Right atrium auricular region (tissue), 2 donors: ENCODE results near the gene ATP2C2. TPM values are rescaled to one million over a fixed set of nuclear protein-coding genes. Genes with fewer than 3 reads are reported as not detected.

ENCODE experiments used
- DNase-seq: peaks from one replicate; pipeline ENCODE4 v3.0.0-alpha.2; 2019; ENCODE audit warnings: low spot score
- H3K27ac ChIP-seq, 2 donors: fragments of 200-600 bp; sonication (generic); 1 replicate in 1 of 2; 2 replicates in 1 of 2; pipeline ENCODE4 v1.5.1; 2016 to 2019
- H3K27me3 ChIP-seq, 2 donors: fragments of 200-600 bp; sonication (generic); one replicate each; pipeline versions ENCODE4 v1.5.1 to v1.6.0; 2017 to 2019
- H3K36me3 ChIP-seq: fragments of 200-600 bp; sonication (generic); one replicate; pipeline ENCODE4 v1.5.1; 2016
- H3K4me1 ChIP-seq, 2 donors: fragments of 200-600 bp; sonication (generic); one replicate each; pipeline versions ENCODE4 v1.5.1 to v1.6.0; 2017 to 2019
- H3K4me3 ChIP-seq, 2 donors: fragments of 200-600 bp; sonication (generic); 1 replicate in 1 of 2; 2 replicates in 1 of 2; pipeline ENCODE4 v1.5.1; 2017 to 2019; ENCODE audit warnings: mild to moderate bottlenecking in 1 of 2, moderate library complexity in 1 of 2
- H3K9me3 ChIP-seq, 2 donors: fragments of 200-600 bp; sonication (generic); one replicate each; pipeline ENCODE4 v1.5.1; 2019
- CTCF ChIP-seq, 2 donors: fragments of 200-600 bp; sonication (generic); IDR thresholded peaks; one replicate each; pipeline ENCODE4 v1.5.1; 2019; ENCODE audit warnings: antibody characterized with exemption in 2 of 2
- total RNA-seq, 2 donors: library from RNA; depleted of rRNA; stranded (reverse); fragments of >200 nt; gene quantifications; one replicate each; pipeline ENCODE4 v1.1.0, GENCODE V29; 2016

The ATP2C2 gene
- total RNA-seq, 2 donors from 2014 or later = not detected

DNA sequence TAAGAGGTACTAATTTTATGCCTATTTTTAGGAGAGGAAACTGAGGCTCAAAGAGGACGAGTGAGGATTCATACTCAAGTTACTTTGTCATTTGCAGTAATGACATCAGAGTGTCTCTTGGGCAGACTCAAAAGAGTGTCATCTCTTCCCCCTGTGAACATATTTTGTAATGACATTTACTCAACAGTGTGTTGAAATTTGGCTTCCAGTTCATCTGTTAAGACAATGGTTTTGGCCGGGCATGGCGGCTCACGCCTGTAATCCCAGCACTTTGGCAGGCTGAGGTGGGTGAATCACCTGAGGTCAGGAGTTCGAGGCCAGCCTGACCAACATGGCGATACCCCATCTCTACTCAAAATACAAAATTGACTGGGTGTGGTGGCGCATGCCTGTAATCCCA is 44.7 kb upstream of the ATP2C2 start:
- Histone ChIP-seq H3K4me3 (no peak overlapping the region), H3K27ac (no peak overlapping the region), H3K27me3 (no peaks in the 10 kb centered on the region), H3K4me1 (no peaks in the 10 kb centered on the region), H3K36me3 (no peaks in the 10 kb centered on the region), H3K9me3 (no peaks in the 10 kb centered on the region)
- no peak for TF ChIP-seq CTCF (IDR thresholded peaks at IDR 0.05)
- no peak for DNase-seq

GRCh38 chr16:84324434-84325262 is 43.7 kb upstream of the ATP2C2 start:
- Histone ChIP-seq H3K4me3 (no peak overlapping the region), H3K27ac (no peak overlapping the region), H3K4me1 (no peaks in the 10 kb centered on the region), H3K36me3 (no peaks in the 10 kb centered on the region), H3K27me3 (no peaks in the 10 kb centered on the region), H3K9me3 (no peaks in the 10 kb centered on the region)
- no peak for DNase-seq
- TF ChIP-seq CTCF (IDR thresholded peaks at IDR 0.05) = no peak

DNA sequence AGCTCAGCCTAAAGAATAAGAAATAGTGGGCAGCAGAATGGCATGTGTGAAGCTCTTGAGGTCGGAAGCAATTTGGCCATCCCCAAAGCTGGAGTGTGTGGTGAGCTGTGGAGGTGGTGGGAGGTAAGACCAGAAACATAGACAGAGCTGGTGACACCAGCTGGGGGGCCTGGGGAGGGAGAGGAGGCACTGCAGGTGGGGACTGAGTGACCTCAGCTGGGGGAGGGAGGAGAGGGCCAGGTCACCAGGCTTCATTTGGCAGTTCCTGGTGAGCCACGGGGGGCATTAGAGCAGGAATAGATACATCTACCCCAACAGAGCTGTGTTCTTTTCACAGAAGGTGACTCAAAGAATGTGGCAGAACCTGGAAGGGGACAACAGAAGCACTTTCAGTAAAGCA is 41.8 kb upstream of the ATP2C2 start:
- no peaks in the 10 kb centered on the region for H3K36me3 ChIP-seq
- no peak overlapping the region for H3K27ac ChIP-seq
- H3K4me1 ChIP-seq = no peaks in the 10 kb centered on the region
- H3K4me3 ChIP-seq = no peak overlapping the region
- no peak for DNase-seq
- TF ChIP-seq CTCF (IDR thresholded peaks at IDR 0.05) = no peak
- no peaks in the 10 kb centered on the region for H3K9me3 ChIP-seq
- no peaks in the 10 kb centered on the region for H3K27me3 ChIP-seq

GRCh38 chr16:84327926-84328505 is 40.3 kb upstream of the ATP2C2 start:
- DNase-seq = no peak
- Histone ChIP-seq H3K36me3 (no peaks in the 10 kb centered on the region), H3K9me3 (no peaks in the 10 kb centered on the region), H3K27ac (no peak overlapping the region), H3K4me3 (no peak overlapping the region), H3K4me1 (no peaks in the 10 kb centered on the region), H3K27me3 (no peaks in the 10 kb centered on the region)
- no peak for TF ChIP-seq CTCF (IDR thresholded peaks at IDR 0.05)

- H3K4me1 ChIP-seq = no peaks in the 10 kb centered on the region
- H3K36me3 ChIP-seq = no peaks in the 10 kb centered on the region
Observed at GRCh38 chr16:84329016-84329415, 39.3 kb upstream of the ATP2C2 start.

More at GRCh38 chr16:84329016-84329415, 39.3 kb upstream of the ATP2C2 start:
- TF ChIP-seq CTCF (IDR thresholded peaks at IDR 0.05) = no peak
- Histone ChIP-seq H3K27me3 (no peaks in the 10 kb centered on the region), H3K9me3 (no peaks in the 10 kb centered on the region), H3K4me3 (no peak overlapping the region), H3K27ac (no peak overlapping the region)
- no peak for DNase-seq
